ENCODE results near the gene NOC3L. TPM values are rescaled to one million over a fixed set of nuclear protein-coding genes. Genes with fewer than 3 reads are reported as not detected.

Gene NOC3L
- polyA plus RNA-seq, 1 of the 3 experiments (the other 2 are of a cell fraction): 9.0 TPM

- TF ChIP-seq, protein P1, sequence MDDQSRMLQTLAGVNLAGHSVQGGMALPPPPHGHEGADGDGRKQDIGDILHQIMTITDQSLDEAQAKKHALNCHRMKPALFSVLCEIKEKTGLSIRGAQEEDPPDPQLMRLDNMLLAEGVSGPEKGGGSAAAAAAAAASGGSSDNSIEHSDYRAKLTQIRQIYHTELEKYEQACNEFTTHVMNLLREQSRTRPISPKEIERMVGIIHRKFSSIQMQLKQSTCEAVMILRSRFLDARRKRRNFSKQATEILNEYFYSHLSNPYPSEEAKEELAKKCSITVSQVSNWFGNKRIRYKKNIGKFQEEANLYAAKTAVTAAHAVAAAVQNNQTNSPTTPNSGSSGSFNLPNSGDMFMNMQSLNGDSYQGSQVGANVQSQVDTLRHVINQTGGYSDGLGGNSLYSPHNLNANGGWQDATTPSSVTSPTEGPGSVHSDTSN (IDR thresholded peaks at IDR 0.05): no peak
- TF ChIP-seq RAD21 (IDR thresholded peaks at IDR 0.05; ENCODE audit: low read length): no peak
These were observed 19.6 kb downstream of the NOC3L start (continued) for GRCh38 chr10:94343151-94343550.

DNA sequence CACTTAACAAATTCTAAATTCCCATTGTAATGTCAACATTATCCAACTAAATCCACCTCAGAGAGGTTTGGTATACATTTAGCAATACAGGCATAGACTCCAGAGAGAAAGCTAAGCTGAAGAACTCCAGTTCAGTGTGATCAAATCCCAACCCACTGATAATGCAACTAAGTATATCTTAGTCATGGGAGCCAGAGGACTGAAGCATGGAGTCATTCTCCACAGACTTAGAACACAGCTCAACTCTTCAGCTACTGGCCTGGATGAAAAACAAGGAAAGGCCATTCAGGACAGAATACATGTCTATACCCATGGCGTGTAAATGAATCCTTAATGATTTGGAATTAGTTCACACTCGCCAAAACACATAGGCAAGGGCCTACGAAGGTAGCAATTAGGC, 27.9 kb downstream of the NOC3L start:
- ChIA-PET POLR2A (no interaction called here), CTCF (interaction anchor here (0.6 to 5.8 kb wide), 4 partner anchors 14 to 1360 kb away, joined by 3 to 46 read pairs (median 3); no protein-coding TSS in a partner anchor)
- Histone ChIP-seq H3K79me2 (ENCODE audit: insufficient read depth) (no peaks in the 10 kb centered on the region), H4K20me1 (ENCODE audit: insufficient read depth) (no peaks in the 10 kb centered on the region), H3F3A (replicated peaks; ENCODE audit: insufficient read depth) (peaks cover 9% of the 10 kb centered on the region), H3K4me2 (no peak overlapping the region), H3K36me3 (replicated peaks in 1 of 2; ENCODE audit: control insufficient read depth in 1 of 2, insufficient read depth in 2 of 2, low read length in 1 of 2) (peaks cover 82 to 93% of the 10 kb centered on the region in 2 experiments), H3K9me3 (no peaks in the 10 kb centered on the region), H3K9ac (no peak overlapping the region), H2AFZ (ENCODE audit: low read depth) (no peak overlapping the region), H3K27me3 (ENCODE audit: insufficient read depth) (no peaks in the 10 kb centered on the region), H3K27ac (ENCODE audit: low read depth in 2 of 2, low read length in 1 of 2) (no peak overlapping the region), H3K4me3 (ENCODE audit: low read depth in 2 of 2, low read length in 1 of 2) (no peak overlapping the region), H3K9me2 (no peaks in the 10 kb centered on the region), H3K4me1 (ENCODE audit: control insufficient read depth in 1 of 2, insufficient read depth in 2 of 2, low read depth in 1 of 2, low read length in 1 of 2) (no peaks in the 10 kb centered on the region)
- WGBS (ENCODE audit: low lambda C conversion rate): 98% methylated on average over 3 of the region's 3 CpGs
- no peak for TF ChIP-seq CTCF (IDR thresholded peaks at IDR 0.05)
- TF ChIP-seq MXI1 (IDR thresholded peaks at IDR 0.05; ENCODE audit: low read depth, low read length): no peak
- TF ChIP-seq POLR2AphosphoS5 (IDR thresholded peaks at IDR 0.05; ENCODE audit: low read depth, low read length): no peak
- no peak for TF ChIP-seq EZH2phosphoT487 (IDR thresholded peaks at IDR 0.05; ENCODE audit: borderline replicate concordance, low read depth)
- no peak for TF ChIP-seq SIN3A (IDR thresholded peaks at IDR 0.05; ENCODE audit: borderline replicate concordance, low read depth, low read length)
- no peak for TF ChIP-seq RXRA (IDR thresholded peaks at IDR 0.05; ENCODE audit: borderline replicate concordance, low read depth)
- TF ChIP-seq, protein P1 (IDR thresholded peaks at IDR 0.05): no peak
- TF ChIP-seq MAX (IDR thresholded peaks at IDR 0.05; ENCODE audit: low read depth): no peak
- TF ChIP-seq NFIC (IDR thresholded peaks at IDR 0.05; ENCODE audit: borderline replicate concordance): no peak
- no peak for TF ChIP-seq MEF2A (IDR thresholded peaks at IDR 0.05; ENCODE audit: borderline replicate concordance, low read depth)
- no peak for TF ChIP-seq GABPA (IDR thresholded peaks at IDR 0.05; ENCODE audit: low read depth)
- TF ChIP-seq RAD21 (IDR thresholded peaks at IDR 0.05; ENCODE audit: low read length): no peak
- no peak for TF ChIP-seq GATA2 (CRISPR knock-in tag; IDR thresholded peaks at IDR 0.05)
- no peak for TF ChIP-seq NRF1 (IDR thresholded peaks at IDR 0.05; ENCODE audit: low read depth, low read length)
- TF ChIP-seq IRF3 (IDR thresholded peaks at IDR 0.05; ENCODE audit: low read depth, low read length): no peak
- no peak for TF ChIP-seq FOXJ3 (CRISPR knock-in tag; IDR thresholded peaks at IDR 0.05)
- no peak for TF ChIP-seq JUND (IDR thresholded peaks at IDR 0.05)
- no peak for DNase-seq

Measured in SK-N-SH (cell line).